LNCaP clone FGC (cell line): Measurements from ENCODE around the gene SLC43A3.

ENCODE experiments used
- DNase-seq: peaks from one replicate; pipeline ENCODE4 v3.0.0-alpha.2; 2011; ENCODE audit warnings: low read depth
- H3K4me3 ChIP-seq: 2 replicates; pipeline ENCODE4 v1.5.1; 2011; ENCODE audit warnings: mild to moderate bottlenecking, low read depth, low read length, control low read depth
- TF ChIP-seq, protein P1 (sequence below): IDR thresholded peaks from 2 replicates; pipeline ENCODE4 v1.5.1; 2012; ENCODE audit warnings: mild to moderate bottlenecking; ENCODE audit not compliant: control insufficient read depth, insufficient read depth; ENCODE audit errors: extremely low read depth

SLC43A3 gene

GRCh38 chr11:57391539-57391938 is 35.4 kb downstream of the SLC43A3 start:
- TF ChIP-seq, protein P1, sequence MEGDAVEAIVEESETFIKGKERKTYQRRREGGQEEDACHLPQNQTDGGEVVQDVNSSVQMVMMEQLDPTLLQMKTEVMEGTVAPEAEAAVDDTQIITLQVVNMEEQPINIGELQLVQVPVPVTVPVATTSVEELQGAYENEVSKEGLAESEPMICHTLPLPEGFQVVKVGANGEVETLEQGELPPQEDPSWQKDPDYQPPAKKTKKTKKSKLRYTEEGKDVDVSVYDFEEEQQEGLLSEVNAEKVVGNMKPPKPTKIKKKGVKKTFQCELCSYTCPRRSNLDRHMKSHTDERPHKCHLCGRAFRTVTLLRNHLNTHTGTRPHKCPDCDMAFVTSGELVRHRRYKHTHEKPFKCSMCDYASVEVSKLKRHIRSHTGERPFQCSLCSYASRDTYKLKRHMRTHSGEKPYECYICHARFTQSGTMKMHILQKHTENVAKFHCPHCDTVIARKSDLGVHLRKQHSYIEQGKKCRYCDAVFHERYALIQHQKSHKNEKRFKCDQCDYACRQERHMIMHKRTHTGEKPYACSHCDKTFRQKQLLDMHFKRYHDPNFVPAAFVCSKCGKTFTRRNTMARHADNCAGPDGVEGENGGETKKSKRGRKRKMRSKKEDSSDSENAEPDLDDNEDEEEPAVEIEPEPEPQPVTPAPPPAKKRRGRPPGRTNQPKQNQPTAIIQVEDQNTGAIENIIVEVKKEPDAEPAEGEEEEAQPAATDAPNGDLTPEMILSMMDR, result no peak
- DNase-seq, result no peak
- no peak overlapping the region for H3K4me3 ChIP-seq

- no peak for DNase-seq
- H3K4me3 ChIP-seq, result no peak overlapping the region
- TF ChIP-seq, protein P1, result no peak
Measured at GRCh38 chr11:57391111-57391510, 35.8 kb downstream of the SLC43A3 start.

DNA sequence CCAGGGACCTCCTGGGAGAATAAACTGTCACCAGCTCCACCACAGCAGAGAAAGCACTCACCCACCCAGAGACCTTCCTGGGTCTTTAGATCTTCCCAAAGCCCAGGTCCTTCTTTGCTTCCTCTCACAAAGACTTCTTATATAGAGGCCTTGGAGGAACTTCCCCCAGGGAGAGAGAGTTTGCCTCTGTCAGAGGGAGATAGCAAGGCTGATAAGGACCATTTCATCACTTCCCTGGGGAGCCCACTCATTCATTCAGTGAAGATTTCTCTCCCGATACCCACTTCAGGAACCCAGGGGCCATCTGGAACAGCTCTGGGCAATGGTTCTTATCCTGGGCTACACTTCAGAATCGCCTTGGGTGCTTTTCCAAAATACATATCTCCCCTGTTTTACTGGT is 36.4 kb downstream of the SLC43A3 start, which contains the start of gene PRG2:
Gene PRG2, minus strand, starts transcription at position 116 of the 400 bp plus-strand sequence. CDS start 706 bp downstream, outside the sequence.
- no peak within 1 kb of the TSS for H3K4me3 ChIP-seq
- DNase-seq, result no peak
- TF ChIP-seq, protein P1, result no peak

DNA sequence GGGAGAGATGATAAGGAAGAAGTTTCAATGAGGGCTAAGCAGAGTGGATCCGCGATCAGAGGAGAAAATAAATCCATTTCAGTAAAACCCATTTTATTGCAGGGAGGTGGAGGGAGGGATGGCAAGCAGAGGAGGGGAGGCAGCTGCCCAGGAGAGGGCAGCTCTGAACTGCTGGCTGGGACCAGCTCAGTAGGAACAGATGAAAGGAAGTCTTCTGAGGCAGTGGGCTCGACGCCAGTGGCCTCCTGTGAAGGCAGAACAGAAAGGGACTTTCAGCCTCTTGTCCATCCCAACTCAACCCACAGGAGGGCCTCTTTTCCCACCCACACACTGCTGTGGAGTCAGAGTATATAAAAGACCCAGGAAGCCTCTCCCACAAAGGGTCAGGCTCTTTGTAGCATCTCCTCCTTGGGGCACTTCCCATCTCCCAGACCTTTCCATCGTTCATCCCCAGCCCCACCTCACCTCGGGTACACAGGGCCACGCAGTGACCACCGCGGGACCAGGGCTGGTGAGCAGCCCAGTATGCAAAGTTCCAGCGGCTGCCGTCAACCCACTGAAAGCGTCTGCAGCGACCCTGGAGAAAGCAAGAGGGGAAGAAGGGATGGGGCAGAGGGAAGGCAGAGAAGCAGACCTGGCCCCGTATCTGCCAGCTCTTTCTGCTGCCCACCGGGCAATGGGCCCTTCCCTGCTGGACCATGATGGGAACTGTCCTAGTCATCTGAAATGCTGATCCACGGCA is 39.5 kb downstream of the SLC43A3 start:
- TF ChIP-seq, protein P1, result no peak
- no peak overlapping the region for H3K4me3 ChIP-seq
- no peak for DNase-seq

DNA sequence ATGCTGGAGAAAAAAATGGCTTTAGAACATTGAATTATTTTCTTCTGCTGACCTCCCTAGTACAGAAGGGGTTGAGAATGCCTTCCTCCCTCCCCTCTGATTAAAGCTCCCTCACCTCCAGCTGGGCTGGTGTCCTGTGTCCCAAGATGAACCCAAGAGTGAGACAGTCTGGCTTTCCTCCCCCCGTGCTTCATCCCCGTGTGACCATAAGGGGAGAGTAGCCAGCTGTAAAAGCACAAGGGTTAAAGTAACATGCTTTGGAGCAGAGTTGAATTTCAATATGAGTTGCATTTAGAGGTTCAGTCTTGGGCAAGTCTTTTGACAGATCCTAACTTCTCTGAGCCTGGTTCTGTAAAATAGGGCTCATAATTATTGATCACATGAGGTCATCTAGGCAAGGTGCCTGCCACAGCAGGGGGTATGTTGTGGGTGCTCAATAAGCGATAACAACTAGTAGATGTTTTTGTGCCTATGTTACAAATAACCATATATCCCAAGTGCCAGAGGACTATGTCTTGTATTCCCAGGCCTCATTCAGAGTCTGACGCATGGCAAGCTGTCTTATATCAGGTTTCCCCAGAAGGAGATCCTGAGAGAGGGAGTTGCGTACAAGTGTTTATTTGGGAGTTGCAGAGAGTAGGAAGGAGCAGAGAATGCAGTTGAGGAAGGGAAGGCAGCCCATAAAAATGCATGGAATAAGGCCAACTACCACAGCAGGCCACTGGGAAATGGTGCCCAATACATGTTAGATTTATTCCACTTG is 40.6 kb downstream of the SLC43A3 start:
- TF ChIP-seq, protein P1, result no peak
- no peak overlapping the region for H3K4me3 ChIP-seq
- DNase-seq, result no peak

DNA sequence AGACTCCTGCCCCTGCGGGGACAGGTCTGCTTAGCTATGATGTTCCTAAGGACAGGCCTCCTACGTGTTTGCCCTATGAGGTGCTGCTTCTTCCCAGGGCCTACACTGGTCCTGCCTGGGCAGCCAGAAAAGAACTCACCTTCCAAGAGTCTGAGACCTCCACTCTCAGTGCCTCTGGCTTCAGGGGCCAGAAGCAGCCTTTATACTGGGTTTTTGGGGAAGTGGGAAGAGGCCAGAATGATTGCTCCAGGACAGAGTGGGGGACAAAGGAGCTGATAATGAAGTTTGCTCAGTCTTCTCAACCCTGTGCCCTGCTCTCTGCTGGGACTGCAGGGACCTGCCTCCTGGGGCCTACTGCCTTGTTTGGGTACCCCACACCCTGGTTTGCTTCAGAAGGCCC is 45.9 kb downstream of the SLC43A3 start, which contains the start of gene PRG3:
Gene PRG3, minus strand, starts transcription at position 176 of the 400 bp plus-strand sequence. CDS start 442 bp downstream, outside the sequence.
- DNase-seq, result no peak
- TF ChIP-seq, protein P1, result no peak
- H3K4me3 ChIP-seq, result no peak within 1 kb of the TSS
